ENCODE data around the gene TRIM52.

TRIM52 gene

GRCh38 chr5:181229996-181230395 is 30.9 kb downstream of the TRIM52 start:
- TF ChIP-seq CTCF (IDR thresholded peaks at IDR 0.05; ENCODE audit: low read depth, low read length), result no peak
- H3K4me3 ChIP-seq (ENCODE audit: low read depth, low read length), result no peak overlapping the region

- H3K4me3 ChIP-seq (ENCODE audit: low read depth, low read length), result peak overlapping the region; percentile 87
- TF ChIP-seq CTCF (IDR thresholded peaks at IDR 0.05; ENCODE audit: low read depth, low read length), result no peak
Measured at GRCh38 chr5:181224390-181225229, 36.3 kb downstream of the TRIM52 start.

DNA sequence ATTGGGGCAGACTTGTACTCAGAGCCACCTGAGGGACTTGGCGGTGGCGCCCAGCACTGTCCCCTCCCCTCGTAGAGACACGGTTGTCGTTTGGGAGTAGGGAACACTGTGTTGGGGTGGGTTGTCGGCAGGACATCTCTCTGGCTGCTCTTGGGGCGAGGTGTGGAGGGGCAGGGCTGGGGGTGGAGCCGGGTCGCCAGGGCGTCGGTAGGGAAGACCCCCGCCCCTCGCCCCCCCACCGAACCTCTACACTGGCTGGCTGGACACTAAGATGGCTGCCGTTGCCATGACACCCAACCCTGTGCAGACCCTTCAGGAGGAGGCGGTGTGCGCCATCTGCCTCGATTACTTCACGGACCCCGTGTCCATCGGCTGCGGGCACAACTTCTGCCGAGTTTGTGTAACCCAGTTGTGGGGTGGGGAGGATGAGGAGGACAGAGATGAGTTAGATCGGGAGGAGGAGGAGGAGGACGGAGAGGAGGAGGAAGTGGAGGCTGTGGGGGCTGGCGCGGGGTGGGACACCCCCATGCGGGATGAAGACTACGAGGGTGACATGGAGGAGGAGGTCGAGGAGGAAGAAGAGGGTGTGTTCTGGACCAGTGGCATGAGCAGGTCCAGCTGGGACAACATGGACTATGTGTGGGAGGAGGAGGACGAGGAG is 37.1 kb downstream of the TRIM52 start:
- no peak for TF ChIP-seq CTCF (IDR thresholded peaks at IDR 0.05; ENCODE audit: low read depth, low read length)
- peak overlapping the region; percentile 87 for H3K4me3 ChIP-seq (ENCODE audit: low read depth, low read length)

DNA sequence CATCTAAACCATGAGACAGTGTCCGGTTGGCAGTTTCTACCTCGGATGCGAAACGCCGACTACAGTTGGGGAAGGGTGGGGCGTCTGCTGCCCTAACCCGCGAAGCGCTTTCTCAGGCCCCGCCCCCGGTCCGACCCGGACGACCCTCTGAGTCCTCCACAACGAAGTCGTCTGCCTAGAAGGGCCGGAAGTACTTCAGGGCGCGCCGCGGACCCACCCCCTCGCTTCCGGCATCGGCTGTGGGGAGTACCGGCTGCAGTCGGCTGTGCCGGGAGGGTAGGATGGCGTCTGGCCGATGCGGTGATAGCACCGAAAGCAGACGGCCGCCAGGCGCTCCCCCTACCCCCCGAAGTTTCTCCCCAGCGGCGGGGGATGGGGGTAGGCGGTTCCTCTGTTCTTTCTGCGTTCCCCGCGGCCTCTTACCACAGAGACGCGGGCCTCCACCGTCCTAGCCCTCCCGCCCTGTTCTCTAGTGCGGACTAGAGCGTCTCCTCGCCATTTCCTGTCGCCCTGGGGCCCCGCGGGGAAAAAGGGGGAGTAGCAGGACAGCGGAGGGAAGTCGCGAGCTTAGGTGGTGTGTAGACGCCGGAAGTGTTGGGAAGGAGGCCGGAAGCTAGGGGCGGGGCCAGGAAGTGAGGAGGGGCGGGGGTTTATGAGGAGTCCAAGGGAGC is 37.8 kb downstream of the TRIM52 start, which contains the start of gene TRIM41:
Gene TRIM41, plus strand, starts transcription at position 224 of the 671 bp plus-strand sequence. CDS start 719 bp downstream, outside the sequence.
- TF ChIP-seq CTCF (IDR thresholded peaks at IDR 0.05; ENCODE audit: low read depth, low read length), result no peak
- H3K4me3 ChIP-seq (ENCODE audit: low read depth, low read length), result peak within 1 kb of the TSS; percentile 87

GRCh38 chr5:181222630-181223057 is 38.3 kb downstream of the TRIM52 start:
- peak overlapping the region; percentile 87 for H3K4me3 ChIP-seq (ENCODE audit: low read depth, low read length)
- no peak for TF ChIP-seq CTCF (IDR thresholded peaks at IDR 0.05; ENCODE audit: low read depth, low read length)

GRCh38 chr5:181221792-181222629 is 38.9 kb downstream of the TRIM52 start:
- no peak for TF ChIP-seq CTCF (IDR thresholded peaks at IDR 0.05; ENCODE audit: low read depth, low read length)

More at GRCh38 chr5:181221792-181222629, 38.9 kb downstream of the TRIM52 start:
- peak overlapping the region; percentile 87 for H3K4me3 ChIP-seq (ENCODE audit: low read depth, low read length)
